CD4-positive, alpha-beta T cell treated with Interleukin-10 for 1 hour (primary cell): ENCODE data around the gene CDK6.

Experiments
- DNase-seq: peaks from one replicate; pipeline ENCODE4 v3.0.0-alpha.2; 2020

Gene CDK6

DNA sequence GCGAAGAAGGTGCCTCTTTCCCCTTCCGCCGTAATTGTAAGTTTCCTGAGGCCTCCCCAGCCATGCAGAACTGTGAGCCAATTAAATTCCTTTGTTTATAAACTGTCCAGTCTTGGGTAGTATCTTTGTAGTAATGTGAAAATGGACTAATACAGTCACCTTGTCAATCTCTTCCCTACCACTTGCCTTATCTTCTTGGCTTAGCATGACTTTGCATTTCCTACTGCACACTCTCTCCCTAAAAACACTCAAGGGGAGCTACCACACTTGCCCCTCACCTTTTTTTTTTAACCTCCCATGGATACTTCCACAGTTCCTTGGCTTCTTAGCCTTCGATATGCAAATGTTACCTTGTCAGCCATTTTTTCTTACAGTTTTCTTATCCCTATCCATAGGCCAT lies 7.4 kb upstream of the CDK6 start:
- DNase-seq: no peak

- DNase-seq: no peak
These were observed 6.8 kb upstream of the CDK6 start for GRCh38 chr7:92843034-92843760.

DNA sequence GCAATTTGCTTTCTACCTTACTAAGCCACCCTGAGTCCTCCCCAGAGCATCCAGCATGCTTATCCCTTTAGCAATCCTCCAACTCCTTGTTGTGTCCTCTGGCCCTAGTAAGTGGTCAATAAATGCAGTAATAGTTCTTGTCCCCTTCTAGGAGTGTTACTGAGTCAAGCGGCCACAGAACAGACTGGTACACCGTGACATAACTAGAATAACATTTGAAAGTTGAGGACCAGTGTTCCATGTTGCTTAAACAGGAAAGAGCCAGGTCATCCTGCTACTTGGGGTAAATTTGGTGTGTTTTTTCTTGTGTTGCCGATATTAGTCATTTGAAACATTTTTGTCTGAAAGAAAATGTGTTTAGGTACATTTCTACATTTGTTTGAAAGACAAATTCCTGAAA lies 4.8 kb upstream of the CDK6 start:
- no peak for DNase-seq

DNA sequence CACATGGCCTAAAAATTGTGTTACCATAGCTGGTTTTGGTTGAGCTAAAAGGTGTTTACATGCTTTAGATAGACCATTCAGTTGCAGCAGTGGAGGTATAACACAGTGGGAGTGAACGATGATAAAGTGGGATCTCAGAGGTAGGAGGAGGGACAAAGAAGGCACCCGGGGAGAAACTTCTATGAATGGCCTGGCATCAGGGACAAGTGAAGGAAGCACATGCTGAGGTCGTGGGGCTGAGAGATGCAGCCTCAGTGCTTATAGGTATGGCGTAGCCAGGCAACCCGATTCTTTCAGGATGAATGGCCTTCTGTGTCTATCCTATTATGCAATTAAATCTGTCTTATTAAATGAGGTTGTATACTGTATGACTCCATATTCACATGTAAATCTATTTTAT lies 3.9 kb upstream of the CDK6 start:
- DNase-seq: no peak

DNA sequence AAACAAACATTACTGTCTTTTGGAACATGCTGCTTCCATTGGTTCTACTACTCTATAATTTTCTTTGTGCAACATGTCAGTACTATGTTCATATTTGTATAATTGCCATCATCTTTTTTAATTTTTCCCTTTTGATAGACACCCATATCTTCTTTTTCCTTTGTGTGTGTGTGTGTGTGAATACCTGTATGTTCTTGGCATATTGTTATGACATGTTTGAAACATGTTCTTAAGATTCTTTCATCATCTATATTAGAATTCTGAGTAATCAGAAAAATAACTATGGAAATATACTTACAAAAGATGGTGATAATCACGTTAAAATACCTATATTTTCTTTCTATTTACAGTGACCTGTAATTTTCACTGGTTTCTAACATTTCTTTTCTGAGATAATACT lies 3.5 kb upstream of the CDK6 start:
- no peak for DNase-seq

- no peak for DNase-seq
These were observed 2.6 kb upstream of the CDK6 start for GRCh38 chr7:92838934-92839333.

DNA sequence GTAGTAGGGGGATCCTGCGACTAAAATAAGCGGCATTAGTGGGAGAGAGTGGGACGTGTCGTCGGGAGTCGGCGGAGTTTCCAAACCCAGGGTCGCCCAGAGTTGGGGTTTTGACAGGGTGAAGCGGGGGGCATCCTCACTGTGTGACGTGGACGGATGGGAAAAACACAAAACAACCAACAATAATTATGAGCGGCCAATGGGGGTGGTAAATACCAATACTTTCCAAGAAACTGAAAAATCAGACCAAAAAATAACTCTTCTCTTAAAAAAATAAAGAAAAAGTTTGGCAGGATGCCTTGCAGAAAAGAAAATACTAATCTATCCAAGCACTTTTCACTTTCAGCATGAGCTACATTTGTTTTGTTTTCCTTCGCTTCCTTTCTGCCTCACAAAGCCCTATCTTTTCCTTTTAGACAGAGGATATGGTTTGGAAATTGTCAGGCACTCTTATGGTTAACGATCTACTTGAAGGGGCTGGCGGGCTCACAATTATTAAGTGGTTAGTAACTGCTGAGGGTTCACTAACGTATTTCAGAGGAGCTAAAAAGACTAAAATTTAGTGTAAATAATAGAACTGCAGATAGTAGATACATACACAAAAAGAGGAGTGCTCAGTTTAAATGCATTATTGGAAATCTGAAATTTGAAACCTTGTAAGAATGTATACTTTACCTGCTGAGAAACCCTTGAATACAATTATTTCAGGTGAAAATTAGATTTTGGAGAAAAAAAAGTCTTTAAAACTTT lies 802 bp upstream of the CDK6 start:
- DNase-seq: no peak

DNA sequence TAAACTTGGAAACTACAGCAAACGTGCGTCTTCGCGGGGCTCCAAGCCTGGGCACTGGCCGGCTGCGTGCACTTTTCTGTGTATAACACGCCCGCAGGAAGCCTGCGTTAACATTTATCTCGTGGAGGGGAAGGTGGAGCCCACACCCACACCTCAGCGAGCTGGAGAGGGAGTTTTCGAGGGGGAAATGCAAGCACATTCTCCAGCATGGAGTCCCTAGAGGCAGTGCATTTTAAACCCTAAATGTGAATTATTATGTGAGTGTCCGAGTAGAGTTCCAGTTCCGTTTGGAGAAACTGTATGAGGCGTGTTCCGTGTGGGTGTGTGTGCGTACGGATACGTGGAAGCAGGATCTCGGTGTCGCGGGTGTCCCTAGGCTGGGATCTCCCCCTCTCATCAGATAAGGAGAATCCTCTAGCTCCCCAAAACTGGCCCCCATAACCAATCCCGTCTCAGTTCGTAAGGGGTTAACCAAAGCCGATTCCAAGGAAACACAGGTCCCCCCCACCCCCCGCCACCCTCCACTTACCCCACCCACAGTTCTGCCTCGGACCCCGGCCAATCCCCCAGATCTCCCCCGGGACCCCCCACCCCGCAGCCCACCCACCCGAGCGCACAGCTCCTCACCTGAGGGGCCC lies 403 bp downstream of the CDK6 start:
- peak; percentile 52 for DNase-seq

DNA sequence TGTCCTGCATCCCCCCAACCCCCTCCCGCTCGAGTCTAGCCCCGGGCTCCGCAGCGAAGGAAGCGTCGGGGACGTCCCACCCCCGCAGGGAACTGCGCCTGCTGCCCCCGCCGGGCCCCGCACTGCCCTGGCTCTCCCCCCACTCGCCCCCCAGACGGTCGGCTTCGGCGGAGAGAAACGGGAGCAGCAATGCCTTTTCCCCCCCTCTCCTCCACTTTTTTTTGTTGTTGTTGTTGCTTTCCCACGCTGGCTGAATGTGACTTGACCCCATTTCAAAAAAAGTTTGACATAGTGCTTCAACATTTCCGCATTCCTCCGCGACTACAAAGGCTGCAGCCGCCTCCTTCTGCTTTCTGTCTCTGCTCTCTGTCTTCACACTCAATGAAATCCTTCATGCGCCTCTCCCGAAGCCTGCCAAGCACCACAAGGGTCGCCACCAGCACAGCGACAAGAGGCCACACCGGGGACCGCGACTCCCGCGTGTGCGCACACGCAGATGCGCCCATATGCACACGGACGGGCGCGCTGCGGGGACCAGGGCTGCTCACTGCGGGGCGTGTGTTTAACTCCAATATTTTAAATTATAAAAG lies 1.0 kb downstream of the CDK6 start:
- peak; percentile 50 for DNase-seq

DNA sequence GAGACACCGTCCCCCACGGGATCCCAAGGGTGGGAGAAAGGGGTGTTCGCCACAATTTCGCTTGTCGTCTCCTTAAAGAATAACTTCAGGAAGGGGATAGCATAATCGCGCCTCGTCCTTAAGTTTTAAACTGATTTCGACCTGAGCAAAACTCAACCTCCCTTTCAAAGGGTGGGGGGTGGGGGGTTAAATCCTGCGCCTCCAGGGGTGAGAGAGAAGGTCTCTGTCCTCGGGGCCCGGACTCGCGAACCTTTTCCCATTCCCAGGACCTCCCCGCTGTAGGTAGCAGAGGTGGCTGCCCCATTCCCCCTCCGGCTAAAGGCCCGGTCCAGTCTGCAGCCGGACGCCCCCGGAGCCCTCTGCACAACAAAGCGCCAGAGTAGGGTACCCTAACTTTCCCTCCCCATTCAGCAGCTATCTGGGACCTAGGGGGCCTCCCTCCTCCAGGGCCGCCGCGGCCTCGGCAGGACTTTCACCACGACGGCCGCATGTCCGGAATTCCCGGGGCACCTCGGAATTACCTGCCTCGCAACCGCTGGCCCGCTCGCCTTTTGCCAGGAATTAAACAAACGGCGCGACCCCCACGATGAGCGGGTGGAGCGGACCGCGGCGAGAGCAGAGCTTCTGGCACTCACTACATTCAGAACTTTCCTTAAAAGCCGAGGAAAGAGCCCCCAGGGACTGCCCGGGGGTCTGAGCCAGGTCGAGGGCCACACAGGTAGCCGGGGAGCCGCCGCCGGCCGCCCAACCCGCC lies 1.7 kb downstream of the CDK6 start:
- DNase-seq: no peak

DNA sequence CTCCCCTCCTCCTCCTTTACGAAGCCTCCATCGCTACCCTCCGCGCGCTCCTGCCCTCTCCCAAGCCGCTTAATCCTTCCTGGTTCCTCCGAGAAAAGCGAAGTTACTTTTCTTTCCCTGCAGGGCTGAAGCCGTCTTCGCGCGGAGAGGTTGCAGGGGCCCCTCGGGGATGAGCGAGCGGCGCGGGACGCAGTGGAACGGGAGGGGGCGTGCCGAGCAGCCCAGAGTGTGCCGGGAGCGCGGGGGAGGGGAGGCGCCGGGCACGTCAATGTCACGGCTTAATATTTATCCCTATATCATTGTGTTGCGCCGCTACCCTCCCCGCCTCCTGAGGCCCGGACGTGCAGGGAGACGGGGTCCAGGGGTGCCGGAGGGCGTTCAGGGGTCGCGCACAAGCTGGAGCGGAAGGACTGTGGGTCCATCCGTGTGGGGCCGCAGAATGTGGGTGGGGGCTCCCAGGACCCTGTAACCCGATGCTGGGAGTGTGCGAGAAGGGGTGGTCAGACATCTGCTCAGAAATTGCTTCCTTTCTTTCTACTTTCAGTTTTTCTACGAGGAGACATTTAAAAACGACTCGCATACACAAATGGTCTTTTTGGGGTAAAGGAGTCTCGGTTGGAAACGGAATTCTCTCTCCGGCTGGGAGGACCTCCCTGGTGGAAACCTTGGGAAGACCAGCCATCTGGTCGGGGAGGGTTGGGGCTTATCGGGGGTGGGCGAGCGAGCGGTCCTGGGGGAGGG lies 2.4 kb downstream of the CDK6 start:
- peak; percentile 74 for DNase-seq

DNA sequence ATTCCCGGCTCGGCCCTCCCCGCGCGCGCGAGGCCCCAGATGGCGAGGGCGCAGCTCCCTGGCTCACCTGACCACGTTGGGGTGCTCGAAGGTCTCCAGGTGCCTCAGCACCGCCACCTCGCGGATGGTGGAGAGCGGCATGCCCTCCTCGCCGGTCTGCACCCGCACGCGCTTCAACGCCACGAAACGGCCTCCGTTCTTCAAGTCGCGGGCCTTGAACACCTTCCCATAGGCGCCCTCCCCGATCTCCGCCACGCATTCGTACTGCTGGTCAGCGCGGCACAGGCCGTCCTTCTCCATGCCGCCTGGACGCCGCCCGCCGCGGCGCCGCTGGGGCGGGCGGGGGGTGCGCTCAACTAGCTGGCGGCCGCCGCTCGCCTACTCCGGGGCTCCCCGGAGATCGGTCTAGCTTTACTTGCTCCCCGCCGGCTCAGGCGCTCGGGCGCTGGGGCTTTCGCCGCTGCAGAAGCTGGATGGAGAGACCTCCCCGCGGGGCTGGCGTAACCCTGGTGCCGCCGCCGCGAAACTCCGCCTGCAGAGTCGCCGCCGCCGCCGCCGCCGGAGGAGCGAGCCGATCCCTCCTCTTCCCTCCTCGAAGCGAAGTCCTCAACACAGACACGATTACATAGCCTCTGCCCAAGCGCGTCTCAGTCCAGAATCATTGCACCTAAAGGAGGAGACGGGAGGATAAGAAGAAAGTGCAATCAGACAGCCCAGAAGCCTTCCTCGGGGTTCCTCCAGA lies 3.2 kb downstream of the CDK6 start:
- DNase-seq: peak; percentile 88

DNA sequence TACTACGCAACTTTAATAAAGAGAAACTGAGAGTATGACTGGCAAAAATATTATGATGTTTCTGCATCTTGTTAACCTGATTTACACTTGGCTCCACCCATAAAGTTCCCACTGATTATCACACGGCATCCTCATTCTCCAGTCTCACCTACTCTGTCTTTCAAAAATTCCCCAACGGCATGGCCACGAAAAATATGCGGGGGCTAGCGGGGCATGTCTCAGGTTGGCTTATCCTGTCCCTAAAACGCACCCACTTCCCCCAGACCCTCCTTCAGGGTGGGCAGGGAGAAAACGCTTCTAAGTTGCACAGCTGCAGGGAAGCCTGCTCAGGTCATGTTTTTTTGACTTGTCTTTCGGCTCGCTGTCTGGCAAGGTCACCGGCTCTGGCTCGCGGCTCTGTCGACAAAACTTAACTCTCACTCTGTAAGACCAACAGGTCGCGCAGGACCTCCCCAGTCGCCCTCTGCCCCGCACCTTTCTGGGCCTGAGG lies 3.8 kb downstream of the CDK6 start:
- peak; percentile 48 for DNase-seq

- DNase-seq: peak; percentile 31
These were observed 4.4 kb downstream of the CDK6 start for GRCh38 chr7:92831716-92832533.

- DNase-seq: peak; percentile 15
These were observed 5.8 kb downstream of the CDK6 start for GRCh38 chr7:92830532-92831110.

DNA sequence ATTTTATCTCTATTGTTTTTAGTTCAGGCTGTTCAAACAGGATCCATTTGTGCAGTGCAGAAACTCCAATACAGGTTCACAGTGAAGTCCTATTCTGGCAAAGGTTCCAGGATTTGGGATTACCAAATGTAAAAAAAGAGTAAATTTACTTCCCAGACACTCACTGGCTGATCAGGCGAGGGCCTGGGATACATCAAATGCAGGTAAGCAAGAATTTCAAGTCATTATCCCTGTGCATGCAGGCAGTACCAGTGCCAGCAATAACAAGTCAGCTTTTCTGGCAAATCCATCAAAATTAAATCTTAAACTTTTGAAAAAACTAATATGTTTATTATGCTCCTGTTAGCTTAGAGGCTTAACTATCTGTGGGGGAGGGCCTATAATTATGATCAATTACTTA lies 6.3 kb downstream of the CDK6 start:
- DNase-seq: no peak

DNA sequence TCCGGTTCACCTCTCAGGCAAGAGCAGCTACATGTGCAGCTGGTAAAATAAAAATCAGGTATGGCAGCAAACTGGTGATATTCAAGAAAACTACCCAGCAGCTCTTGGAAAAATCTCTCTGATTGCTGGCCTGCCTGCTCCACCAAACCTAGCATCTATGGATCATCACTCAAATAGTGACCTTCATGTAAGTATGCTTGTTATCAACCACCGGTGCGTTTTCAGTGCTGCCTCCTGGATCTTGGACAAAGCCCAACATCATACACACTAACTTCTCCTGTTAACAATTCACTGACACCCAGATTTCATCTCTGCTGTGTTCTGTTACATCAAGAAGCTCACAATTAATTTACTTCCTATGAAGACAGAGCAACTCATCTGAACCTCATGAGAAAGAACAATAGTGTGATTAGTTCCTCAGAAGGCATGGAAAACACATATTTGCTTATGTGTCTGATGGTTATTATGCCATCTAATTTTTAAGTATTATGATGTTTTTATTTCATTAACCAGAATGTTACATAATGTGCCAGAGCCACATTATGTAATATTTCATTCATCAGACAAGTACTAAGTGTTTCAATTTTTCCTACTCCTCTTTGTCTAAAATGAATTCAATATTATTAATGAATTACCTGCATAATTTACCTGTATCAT lies 8.8 kb downstream of the CDK6 start:
- no peak for DNase-seq

DNA sequence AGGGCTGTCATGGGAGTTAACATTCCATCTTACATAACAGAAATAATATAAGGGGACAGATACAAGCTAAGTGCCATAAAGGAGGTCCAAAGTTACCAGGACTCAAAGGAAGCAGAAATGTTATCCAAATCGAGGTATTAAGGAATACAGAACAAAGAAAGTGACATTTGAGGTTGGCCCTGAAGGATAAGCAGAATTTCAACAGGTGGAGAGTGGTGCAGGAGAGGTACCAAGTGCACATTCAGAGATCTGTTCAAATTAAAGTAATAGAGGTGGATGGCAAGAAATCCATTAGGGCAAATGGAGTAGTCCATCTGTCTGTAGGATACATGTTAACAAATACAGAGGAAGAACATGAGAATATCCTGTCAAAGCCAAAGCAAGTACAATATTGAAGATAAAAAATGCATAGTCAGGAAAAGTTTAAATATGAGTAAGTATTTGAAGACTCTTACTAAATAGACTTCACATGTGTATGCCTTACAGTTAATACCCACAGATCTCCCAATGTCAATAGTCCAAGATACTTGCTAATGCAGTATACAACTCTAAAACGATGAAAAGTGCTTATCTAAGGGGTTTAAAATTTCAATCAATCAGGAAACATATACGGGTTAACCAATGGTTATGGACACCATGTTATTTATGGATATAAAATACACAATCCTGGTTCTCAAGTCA lies 10.0 kb downstream of the CDK6 start:
- DNase-seq: no peak
